Measurements from ENCODE around the gene SLC7A5. TPM values are rescaled to one million over a fixed set of nuclear protein-coding genes. Genes with fewer than 3 reads are reported as not detected.
"Not testable (repeated sequence)": the region's sequence is repeated elsewhere in the genome, so short reads cannot be mapped to it uniquely, and the experiment has no call there.

SLC7A5 gene
- total RNA-seq, 4 donors from 2014 or later: 7.0 to 133 (median 19.1) TPM

DNA sequence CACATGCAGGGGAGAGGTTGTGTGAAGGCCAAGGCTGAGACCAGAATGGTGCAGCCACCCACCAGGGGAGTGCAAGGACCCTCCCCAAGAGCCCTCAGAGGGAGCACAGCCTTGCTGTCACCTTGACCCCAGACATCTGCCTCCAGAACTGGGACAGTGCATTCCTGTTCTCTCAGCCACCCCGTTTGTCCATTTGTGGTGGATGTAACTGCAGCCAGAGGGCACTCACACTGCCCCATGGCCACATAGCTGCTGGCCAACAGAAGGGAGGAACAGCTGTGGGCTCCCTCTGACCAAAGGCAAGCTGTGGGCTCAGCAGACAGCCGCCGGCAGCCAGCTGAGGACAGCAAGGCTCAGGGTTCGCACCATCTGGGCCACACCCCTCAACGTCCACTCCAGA lies 53.7 kb downstream of the SLC7A5 start:
- ATAC-seq: peak; percentile 75 to 88
- TF ChIP-seq, protein P1, sequence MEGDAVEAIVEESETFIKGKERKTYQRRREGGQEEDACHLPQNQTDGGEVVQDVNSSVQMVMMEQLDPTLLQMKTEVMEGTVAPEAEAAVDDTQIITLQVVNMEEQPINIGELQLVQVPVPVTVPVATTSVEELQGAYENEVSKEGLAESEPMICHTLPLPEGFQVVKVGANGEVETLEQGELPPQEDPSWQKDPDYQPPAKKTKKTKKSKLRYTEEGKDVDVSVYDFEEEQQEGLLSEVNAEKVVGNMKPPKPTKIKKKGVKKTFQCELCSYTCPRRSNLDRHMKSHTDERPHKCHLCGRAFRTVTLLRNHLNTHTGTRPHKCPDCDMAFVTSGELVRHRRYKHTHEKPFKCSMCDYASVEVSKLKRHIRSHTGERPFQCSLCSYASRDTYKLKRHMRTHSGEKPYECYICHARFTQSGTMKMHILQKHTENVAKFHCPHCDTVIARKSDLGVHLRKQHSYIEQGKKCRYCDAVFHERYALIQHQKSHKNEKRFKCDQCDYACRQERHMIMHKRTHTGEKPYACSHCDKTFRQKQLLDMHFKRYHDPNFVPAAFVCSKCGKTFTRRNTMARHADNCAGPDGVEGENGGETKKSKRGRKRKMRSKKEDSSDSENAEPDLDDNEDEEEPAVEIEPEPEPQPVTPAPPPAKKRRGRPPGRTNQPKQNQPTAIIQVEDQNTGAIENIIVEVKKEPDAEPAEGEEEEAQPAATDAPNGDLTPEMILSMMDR (IDR thresholded peaks at IDR 0.05 in 4 of 5, conservative IDR thresholded peaks at IDR 0.05 in 1 of 5): peak in 2 of 5 experiments; percentile 32 to 55
- no peak for TF ChIP-seq POLR2A (IDR thresholded peaks at IDR 0.05)
- Histone ChIP-seq H3K27me3 (no peaks in the 10 kb centered on the region), H3K4me3 (no peak overlapping the region), H3K4me1 (no peaks in the 10 kb centered on the region), H3K9me3 (no peaks in the 10 kb centered on the region), H3K36me3 (no peaks in the 10 kb centered on the region), H3K27ac (peak overlapping the region in 1 of 4 donors; percentile 13)
- peak in 1 of 2 donors; percentile 40 for DNase-seq
- intact Hi-C loops (cut with DNase I; ENCODE audit: low total_unique reads) (loop anchor here (1.0 to 5.0 kb wide), 2 partner anchors 38 to 56 kb away; no protein-coding TSS in a partner anchor), in situ Hi-C loops (cut with MboI; ENCODE audit: low sequenced_read_pairs in 4 of 4) (no loop called here)

DNA sequence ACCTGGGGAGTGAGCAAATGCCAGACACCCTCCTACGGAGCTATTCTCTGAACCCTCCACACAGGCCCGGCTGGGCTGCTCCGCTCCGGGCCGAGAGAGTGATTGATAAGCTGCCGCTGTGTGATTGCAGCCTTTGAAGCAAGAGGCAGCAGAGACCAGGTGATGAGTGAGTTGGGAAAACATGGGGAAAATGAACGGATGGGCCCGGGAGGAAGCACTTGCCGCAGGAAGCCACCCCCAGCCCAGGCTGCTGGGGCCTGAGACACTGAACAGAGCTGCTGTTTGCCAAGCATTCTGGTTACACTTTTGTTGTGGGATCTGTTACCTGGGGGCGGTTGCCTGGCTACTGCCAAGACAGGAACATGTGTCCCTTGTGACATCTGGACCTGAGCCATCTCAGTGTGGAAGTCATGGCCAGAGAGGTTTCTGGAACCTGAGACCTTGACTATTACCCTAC lies 57.1 kb downstream of the SLC7A5 start:
- DNase-seq (no peak), ATAC-seq (no peak)
- intact Hi-C loops (cut with DNase I; ENCODE audit: low total_unique reads) (no loop called here), in situ Hi-C loops (cut with MboI; ENCODE audit: low sequenced_read_pairs in 4 of 4) (no loop called here)
- TF ChIP-seq POLR2A (IDR thresholded peaks at IDR 0.05): no peak
- TF ChIP-seq, protein P1 (IDR thresholded peaks at IDR 0.05 in 4 of 5, conservative IDR thresholded peaks at IDR 0.05 in 1 of 5): no peak
- H3K27ac ChIP-seq: no peak overlapping the region
- H3K4me3 ChIP-seq: no peak overlapping the region
- no peaks in the 10 kb centered on the region for H3K9me3 ChIP-seq
- no peaks in the 10 kb centered on the region for H3K27me3 ChIP-seq
- no peaks in the 10 kb centered on the region for H3K4me1 ChIP-seq
- H3K36me3 ChIP-seq: no peaks in the 10 kb centered on the region

DNA sequence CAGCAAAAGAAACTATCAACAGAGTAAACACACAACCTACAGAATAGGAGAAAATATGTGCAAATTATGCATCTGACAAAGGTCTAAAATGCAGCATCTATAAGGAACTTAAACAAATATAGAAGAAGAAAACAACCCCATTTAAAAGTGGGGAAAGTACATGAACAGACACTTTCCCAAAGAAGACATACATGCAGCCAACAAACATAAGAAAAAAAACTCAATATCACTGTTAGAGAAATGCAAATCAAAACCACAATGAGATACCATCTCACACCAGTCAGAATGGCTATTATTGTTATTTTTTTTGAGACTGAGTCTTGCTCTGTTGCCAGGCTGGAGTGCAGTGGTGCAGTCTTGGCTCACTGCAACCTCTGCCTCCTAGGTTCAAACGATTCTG lies 57.9 kb downstream of the SLC7A5 start:
- H3K27ac ChIP-seq; intact Hi-C loops (cut with DNase I; ENCODE audit: low total_unique reads); H3K4me3 ChIP-seq; DNase-seq; in situ Hi-C loops (cut with MboI; ENCODE audit: low sequenced_read_pairs in 4 of 4); ATAC-seq; H3K9me3 ChIP-seq; H3K27me3 ChIP-seq; H3K4me1 ChIP-seq; H3K36me3 ChIP-seq: not testable (repeated sequence)

DNA sequence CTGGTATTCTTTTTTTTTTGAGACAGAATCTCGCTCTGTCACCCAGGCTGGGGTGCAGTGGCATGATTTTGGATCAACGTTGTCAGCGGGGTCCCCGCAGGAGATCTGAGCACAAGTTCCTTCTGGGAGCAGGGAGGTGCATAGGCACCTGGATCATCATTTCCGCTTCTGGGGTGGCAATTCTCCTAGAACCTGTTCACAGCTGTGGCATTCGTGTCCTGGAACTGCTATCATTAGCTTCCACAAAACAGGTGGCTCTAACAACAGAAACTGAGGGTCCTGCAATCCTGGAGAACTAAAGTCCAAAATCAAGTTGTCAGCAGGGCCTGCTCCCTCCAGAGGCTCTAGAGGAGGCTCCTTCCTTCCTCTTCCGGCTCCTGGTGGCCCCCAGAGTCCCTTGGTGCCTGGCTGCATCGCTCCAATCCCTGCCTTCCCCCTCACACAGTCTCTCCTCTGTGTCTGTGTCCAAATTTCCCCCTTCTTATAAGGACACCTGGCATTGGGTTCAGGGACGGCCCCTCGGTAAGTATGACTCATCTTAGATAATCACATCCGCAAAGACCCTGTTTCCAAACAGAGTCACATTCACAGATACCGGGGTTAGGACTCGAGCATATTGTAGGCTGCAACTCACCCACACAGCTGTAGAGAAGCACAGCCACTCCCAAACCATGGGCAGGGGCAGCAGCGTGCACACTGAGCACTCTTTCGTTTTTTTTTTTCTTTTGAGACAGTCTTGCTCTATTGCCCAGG lies 60.0 kb downstream of the SLC7A5 start:
- ATAC-seq: no peak
- TF ChIP-seq POLR2A (IDR thresholded peaks at IDR 0.05): no peak
- TF ChIP-seq, protein P1 (IDR thresholded peaks at IDR 0.05 in 4 of 5, conservative IDR thresholded peaks at IDR 0.05 in 1 of 5): no peak
- intact Hi-C loops (cut with DNase I; ENCODE audit: low total_unique reads): no loop called here
- Histone ChIP-seq H3K27me3 (peaks cover 0 to 5% (median 4%) of the 10 kb centered on the region in 3 donors), H3K4me3 (no peak overlapping the region), H3K4me1 (no peaks in the 10 kb centered on the region), H3K36me3 (no peaks in the 10 kb centered on the region), H3K9me3 (no peaks in the 10 kb centered on the region), H3K27ac (no peak overlapping the region)
- DNase-seq: no peak
- in situ Hi-C loops (cut with MboI; ENCODE audit: low sequenced_read_pairs in 4 of 4): no loop called here

DNA sequence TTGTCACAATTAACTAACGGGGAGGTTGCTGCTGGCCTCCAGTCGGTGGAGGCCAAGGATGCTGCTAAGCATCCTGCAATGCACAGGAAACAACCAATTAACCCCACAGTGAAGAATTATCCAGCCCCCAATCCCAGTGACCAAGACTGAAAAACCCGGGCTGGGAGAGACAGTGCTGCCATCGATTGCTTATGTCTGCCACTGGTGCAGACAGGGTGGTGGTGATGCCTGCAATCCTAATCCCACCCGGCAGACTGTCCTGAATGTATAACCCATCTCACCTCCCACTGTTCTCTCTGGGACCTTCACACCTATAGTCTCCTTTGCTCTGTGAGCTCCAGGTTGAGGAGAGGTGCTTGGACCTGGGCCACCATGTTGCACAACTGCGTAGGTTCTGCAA lies 61.2 kb downstream of the SLC7A5 start:
- DNase-seq (no peak), ATAC-seq (no peak)
- Histone ChIP-seq H3K4me1 (no peaks in the 10 kb centered on the region), H3K4me3 (no peak overlapping the region), H3K9me3 (no peaks in the 10 kb centered on the region), H3K36me3 (no peaks in the 10 kb centered on the region), H3K27ac (no peak overlapping the region), H3K27me3 (peaks cover 0 to 5% (median 4%) of the 10 kb centered on the region in 3 donors)
- TF ChIP-seq POLR2A (IDR thresholded peaks at IDR 0.05): no peak
- TF ChIP-seq, protein P1 (IDR thresholded peaks at IDR 0.05 in 4 of 5, conservative IDR thresholded peaks at IDR 0.05 in 1 of 5): no peak
- intact Hi-C loops (cut with DNase I; ENCODE audit: low total_unique reads) (no loop called here), in situ Hi-C loops (cut with MboI; ENCODE audit: low sequenced_read_pairs in 4 of 4) (no loop called here)
